HL-60 (cell line): ENCODE results near the gene RAPGEF2.

ENCODE experiments used
- DNase-seq, 2 experiments: peaks; one replicate each; pipeline ENCODE4 v3.0.0-alpha.2; 2010 to 2020; ENCODE audit warnings: low read depth in 1 of 2, low spot score in 1 of 2
- H3K27ac ChIP-seq: fragments of 250-450 bp; sonication (Bioruptor Pico); replicated peaks from 2 replicates; pipeline ENCODE4 v1.5.1; 2020; ENCODE audit warnings: mild to moderate bottlenecking, moderate library complexity
- H3K27me3 ChIP-seq: fragments of 250-450 bp; sonication (Bioruptor Pico); 2 replicates; pipeline ENCODE4 v1.5.1; 2021; ENCODE audit warnings: mild to moderate bottlenecking, moderate library complexity; ENCODE audit not compliant: insufficient read depth, poor library complexity, severe bottlenecking
- H3K4me3 ChIP-seq: replicated peaks from 2 replicates; pipeline ENCODE4 v1.5.1; 2011; ENCODE audit warnings: mild to moderate bottlenecking, control low read depth, low read length; ENCODE audit not compliant: insufficient read depth
- GABPA ChIP-seq: IDR thresholded peaks from 2 replicates; pipeline ENCODE4 v1.6.1; 2012; ENCODE audit warnings: low read depth
- POLR2AphosphoS5 ChIP-seq: IDR thresholded peaks from 2 replicates; pipeline ENCODE4 v1.6.1; 2012; ENCODE audit warnings: low read depth
- SPI1 ChIP-seq: IDR thresholded peaks from 2 replicates; pipeline ENCODE4 v1.6.1; 2012; ENCODE audit warnings: low read depth, mild to moderate bottlenecking, borderline replicate concordance
- TF ChIP-seq, protein P1 (sequence below): IDR thresholded peaks from 2 replicates; pipeline ENCODE4 v1.6.1; 2012; ENCODE audit warnings: low read depth; ENCODE audit not compliant: insufficient replicate concordance
- TF ChIP-seq, protein P2 (sequence below): IDR thresholded peaks from one replicate; pipeline ENCODE4 v1.5.1; 2011; ENCODE audit warnings: low read length, control low read depth, inconsistent platforms; ENCODE audit not compliant: insufficient read depth

RAPGEF2 gene

DNA sequence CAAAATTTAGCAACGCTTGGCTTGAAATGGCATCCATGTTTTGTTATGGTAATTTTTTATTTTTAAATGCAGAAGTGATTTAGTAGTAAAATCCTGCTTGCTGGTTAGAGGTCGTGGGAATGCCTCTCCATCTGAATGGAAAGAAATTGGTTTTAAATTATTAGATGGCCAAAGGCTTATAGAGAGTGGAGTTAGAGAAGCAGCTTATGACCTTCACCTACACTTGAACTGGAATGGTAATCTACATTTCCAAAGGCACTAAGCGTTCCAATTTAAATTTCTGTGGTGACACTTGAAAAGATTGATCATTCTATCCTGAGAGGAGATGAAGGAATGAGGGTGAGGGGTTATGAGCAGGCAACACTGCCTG, 280.7 kb downstream of the RAPGEF2 start:
- Histone ChIP-seq H3K27me3 (no peaks in the 10 kb centered on the region), H3K27ac (no peak overlapping the region), H3K4me3 (no peak overlapping the region)
- TF ChIP-seq SPI1, result no peak
- TF ChIP-seq GABPA, result no peak
- TF ChIP-seq, protein P1, sequence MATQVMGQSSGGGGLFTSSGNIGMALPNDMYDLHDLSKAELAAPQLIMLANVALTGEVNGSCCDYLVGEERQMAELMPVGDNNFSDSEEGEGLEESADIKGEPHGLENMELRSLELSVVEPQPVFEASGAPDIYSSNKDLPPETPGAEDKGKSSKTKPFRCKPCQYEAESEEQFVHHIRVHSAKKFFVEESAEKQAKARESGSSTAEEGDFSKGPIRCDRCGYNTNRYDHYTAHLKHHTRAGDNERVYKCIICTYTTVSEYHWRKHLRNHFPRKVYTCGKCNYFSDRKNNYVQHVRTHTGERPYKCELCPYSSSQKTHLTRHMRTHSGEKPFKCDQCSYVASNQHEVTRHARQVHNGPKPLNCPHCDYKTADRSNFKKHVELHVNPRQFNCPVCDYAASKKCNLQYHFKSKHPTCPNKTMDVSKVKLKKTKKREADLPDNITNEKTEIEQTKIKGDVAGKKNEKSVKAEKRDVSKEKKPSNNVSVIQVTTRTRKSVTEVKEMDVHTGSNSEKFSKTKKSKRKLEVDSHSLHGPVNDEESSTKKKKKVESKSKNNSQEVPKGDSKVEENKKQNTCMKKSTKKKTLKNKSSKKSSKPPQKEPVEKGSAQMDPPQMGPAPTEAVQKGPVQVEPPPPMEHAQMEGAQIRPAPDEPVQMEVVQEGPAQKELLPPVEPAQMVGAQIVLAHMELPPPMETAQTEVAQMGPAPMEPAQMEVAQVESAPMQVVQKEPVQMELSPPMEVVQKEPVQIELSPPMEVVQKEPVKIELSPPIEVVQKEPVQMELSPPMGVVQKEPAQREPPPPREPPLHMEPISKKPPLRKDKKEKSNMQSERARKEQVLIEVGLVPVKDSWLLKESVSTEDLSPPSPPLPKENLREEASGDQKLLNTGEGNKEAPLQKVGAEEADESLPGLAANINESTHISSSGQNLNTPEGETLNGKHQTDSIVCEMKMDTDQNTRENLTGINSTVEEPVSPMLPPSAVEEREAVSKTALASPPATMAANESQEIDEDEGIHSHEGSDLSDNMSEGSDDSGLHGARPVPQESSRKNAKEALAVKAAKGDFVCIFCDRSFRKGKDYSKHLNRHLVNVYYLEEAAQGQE, result no peak
- no peak for TF ChIP-seq POLR2AphosphoS5
- TF ChIP-seq, protein P2, sequence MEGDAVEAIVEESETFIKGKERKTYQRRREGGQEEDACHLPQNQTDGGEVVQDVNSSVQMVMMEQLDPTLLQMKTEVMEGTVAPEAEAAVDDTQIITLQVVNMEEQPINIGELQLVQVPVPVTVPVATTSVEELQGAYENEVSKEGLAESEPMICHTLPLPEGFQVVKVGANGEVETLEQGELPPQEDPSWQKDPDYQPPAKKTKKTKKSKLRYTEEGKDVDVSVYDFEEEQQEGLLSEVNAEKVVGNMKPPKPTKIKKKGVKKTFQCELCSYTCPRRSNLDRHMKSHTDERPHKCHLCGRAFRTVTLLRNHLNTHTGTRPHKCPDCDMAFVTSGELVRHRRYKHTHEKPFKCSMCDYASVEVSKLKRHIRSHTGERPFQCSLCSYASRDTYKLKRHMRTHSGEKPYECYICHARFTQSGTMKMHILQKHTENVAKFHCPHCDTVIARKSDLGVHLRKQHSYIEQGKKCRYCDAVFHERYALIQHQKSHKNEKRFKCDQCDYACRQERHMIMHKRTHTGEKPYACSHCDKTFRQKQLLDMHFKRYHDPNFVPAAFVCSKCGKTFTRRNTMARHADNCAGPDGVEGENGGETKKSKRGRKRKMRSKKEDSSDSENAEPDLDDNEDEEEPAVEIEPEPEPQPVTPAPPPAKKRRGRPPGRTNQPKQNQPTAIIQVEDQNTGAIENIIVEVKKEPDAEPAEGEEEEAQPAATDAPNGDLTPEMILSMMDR, result no peak
- DNase-seq, result no peak

DNA sequence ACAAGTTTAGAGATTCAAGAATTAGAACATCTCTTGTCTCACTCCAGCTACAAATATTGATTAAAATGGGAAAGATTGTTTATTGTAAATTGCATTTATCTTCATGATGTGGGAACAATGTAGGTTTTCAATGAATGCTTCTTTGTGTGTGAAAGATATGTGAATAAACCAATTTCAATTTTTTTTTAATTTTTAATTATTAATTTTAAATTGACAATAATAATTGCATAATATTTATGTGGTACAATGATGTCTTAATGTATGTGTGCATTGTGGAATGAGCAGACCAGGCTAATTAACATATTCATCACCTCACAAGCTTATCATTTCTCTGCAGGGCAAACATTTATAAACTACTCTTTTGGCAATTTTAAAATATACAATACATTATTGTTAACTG, 281.1 kb downstream of the RAPGEF2 start:
- Histone ChIP-seq H3K27me3 (no peaks in the 10 kb centered on the region), H3K4me3 (no peak overlapping the region), H3K27ac (no peak overlapping the region)
- TF ChIP-seq GABPA, result no peak
- TF ChIP-seq, protein P1, result no peak
- TF ChIP-seq, protein P2, result no peak
- no peak for DNase-seq

DNA sequence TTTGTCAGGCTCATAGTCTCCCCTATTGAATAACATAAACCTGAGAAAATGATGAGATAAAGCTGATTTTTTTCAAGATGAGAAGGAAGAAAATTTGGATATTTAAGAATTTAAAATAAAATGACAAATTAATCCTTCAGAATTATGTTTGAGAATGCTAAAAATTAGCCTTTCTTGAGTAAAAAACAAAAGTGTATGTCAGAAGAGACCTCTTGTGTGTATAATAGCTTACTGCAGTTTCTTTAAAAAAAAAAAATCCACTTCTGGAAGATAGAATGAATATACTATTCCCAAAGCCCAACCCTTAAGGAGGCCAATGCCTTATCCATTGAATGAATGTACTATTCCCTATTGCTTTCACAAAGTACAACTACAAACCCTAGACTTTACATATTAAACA, 281.8 kb downstream of the RAPGEF2 start:
- Histone ChIP-seq H3K27me3 (no peaks in the 10 kb centered on the region), H3K4me3 (no peak overlapping the region), H3K27ac (no peak overlapping the region)
- TF ChIP-seq, protein P1, result no peak
- TF ChIP-seq, protein P2, result no peak
- no peak for TF ChIP-seq GABPA
- no peak for TF ChIP-seq POLR2AphosphoS5
- no peak for TF ChIP-seq SPI1
- no peak for DNase-seq
